ENCODE results near the gene KMT5B.

The KMT5B gene

DNA sequence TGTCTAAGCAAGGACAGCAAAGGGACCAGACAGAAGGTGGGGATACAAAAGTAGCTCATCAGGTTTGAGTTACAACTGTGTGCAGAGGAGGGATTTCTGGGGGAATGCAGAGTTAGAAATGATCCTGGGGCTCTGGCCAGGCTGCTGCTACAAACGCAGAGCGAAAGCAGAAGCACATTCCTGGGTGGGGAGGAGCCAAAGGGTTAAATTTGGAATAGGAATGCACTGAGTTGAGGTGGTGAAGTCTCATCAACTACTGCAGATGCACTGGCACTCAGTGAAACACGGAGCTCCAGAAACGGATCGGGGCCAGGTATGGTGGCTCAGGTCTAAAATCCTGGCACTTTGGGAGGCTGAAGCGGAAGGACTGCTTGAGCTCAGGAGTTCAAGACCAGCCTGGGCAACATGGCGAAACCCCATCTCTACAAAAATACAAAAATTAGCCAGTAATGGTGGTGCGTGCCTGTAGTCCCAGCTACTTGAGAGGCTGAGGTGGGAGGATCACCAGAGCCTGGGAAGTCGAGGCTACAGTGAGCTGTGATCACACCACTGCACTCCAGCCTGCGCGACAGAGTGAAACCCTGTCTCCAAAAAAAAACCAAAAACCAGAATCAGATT lies 95.1 kb downstream of the KMT5B start:
- DNase-seq (ENCODE audit: low read depth): no peak

DNA sequence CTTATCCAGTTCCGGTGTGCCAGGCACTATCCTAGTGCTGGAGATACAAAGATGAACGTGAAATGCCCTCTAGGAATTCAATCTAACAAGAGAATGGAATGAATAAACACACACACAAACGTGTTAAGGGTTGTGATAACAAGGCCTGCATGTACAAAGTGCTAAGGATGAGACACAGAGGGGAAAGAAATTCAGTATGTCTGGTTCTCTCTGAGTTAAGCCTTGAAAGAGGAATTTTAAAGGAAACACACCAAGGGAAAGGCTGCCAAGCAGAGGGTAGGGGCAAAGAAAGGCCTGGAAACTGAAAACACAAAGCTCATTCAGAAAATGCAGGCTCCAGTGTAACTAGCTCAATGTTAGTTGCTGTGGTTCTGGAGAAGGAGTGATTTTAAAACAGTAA lies 96.1 kb downstream of the KMT5B start:
- DNase-seq (ENCODE audit: low read depth): no peak

DNA sequence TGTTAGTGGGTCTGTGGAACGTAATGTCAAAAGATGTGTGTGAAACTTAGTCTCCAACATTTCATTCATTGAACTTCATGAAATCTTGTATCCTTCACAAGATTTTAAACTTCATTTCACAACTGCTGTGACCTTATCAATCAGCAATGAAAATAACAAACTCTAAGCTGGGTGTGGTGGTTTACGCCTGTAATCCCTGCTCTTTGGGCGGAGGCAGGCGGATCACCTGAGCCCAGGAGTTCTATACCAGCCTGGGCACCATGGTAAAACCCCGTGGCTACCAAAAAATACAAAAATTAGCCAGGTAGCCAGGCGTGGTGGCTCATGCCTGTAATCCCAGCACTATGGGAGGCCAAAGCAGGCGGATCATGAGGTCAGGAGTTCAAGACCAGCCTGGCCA lies 97.0 kb downstream of the KMT5B start:
- DNase-seq (ENCODE audit: low read depth): no peak

DNA sequence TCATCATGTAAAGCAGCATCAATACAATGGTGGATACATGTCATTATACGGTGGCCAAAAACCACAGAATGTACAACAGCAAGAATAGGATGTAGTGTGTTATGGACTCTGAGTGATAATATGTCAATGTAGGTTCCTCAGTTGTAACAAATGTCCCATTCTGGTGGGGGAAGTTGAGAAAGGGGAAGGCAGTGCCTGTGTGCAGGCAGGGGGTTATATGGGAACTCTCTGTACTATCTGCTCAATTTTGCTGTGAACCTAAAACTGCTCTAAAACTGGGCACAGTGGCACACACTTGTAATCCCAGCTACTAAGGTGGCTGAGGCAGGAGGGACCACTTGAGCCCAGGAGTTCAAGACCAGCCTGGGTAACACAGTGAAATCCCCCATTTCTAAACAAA lies 97.8 kb downstream of the KMT5B start:
- DNase-seq (ENCODE audit: low read depth): no peak

DNA sequence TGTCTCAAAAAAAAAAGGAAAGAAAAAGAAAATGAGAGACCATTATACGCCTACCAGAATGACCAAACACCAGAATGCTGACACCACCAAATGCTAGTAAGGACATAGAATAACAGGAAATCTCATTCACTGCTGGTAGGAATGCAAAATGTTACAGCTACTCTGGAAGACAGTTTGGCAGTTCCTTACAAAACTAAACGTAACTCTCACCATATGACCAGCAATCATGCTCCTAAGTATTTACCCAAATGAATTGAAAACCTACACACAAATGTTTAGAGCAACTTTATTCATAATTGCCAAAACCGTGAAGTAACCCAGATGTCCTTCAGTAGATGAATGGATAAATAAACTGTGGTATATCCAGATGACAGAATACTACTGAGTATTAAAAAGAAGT lies 99.1 kb downstream of the KMT5B start:
- DNase-seq (ENCODE audit: low read depth): no peak

DNA sequence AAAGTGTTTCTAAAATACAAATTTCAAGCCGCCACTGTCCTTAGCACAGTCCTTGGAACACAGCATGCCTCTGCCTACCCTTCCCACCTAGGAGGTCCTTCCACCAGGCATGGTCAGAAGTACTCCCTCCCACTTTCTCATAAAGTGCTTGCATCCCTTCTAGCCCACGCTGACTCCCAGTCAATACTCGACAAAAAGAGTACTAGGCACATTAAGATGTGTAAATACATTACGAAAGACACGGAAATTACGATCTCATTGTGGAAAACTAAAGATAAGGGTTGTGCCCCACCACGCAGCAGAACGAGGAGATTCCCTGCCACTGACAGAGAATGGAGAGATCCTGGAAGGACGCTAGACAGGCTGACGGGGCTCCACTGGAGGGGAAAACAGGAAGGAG lies 105.4 kb downstream of the KMT5B start:
- DNase-seq (ENCODE audit: low read depth): no peak

DNA sequence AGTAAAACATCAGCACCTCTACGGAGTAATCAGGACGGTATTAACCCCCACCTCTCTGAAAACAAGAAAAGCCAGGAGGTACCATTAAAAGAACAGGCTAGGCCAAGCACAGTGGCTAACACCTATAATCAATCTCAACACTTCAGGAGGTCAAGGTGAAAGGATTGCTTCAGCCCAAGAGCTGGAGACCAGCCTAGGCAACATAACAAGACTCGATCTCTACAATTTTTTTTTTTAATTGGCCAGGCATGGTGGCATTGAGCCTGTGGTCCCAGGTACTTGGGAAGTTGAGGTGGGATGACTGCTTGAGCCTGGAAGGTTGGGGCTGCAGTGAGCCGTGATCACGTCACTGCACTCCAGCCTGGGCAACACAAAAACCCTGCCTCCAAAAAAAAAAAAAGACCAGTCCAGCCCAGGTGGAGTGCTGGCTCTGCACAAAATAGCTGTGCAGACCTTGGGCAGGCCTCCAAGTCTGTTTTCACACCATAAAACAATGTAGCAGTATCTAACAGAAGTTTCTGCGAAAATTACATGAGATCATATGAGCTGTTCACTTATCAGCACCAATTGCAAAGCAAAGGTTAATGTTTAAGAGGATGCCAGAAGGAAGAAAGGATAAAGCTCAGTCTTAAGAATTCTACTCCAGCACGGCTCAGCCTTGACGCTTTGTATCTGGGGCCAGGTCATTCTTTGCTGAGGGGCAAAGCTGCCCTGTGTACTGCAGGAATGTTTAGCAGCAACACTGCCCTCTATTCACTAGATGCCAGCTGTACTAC lies 106.7 kb downstream of the KMT5B start:
- DNase-seq (ENCODE audit: low read depth): no peak
